Measurements from ENCODE around the gene HIGD1A. TPM values are rescaled to one million over a fixed set of nuclear protein-coding genes. Genes with fewer than 3 reads are reported as not detected.

The HIGD1A gene
- total RNA-seq, 3 donors from 2014 or later (not counting 1 experiment from before 2014, with no cell fraction given): 24.5 to 28.5 (median 28.2) TPM

DNA sequence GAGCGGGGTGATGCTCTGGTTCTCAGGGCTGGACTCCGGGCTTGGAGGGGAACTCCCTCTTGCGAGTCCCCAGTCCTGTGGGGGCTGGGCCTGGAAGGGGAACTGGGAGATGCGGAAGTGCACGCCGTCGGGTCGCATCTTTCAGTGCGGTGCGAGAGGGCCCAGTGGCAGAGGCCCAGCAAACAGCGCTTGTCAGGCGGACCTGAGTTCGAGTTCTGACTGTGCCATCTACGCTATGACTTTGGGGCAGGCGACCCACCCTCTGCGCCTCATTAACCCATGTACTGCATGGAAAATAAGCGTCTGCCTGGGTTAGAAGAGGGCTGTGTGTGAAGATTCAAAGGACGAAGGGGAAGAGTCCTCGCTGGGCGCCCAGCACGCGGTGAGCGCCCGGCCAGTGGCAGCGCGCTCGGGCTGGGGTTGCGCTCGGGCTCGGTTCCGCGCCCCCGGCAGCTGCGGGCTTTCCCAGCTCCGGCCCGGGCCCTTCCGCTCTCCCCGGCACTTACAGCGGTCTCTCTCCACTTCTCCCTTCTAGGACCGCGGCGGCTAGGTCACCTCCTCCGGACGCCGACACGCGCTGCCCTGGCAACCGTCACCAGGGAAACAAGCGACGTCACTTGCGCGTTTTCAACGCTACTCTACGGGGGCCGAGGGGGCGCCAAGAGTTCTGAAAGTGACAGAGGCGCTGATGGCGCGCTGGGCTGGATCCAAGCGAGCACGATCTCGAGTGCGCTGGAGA lies 31.5 kb downstream of the HIGD1A start, which contains the start of gene CCDC13:
TSS of gene CCDC13 (minus strand) at position 584 of the 739 bp plus-strand sequence. CDS start 14,908 bp downstream, outside the sequence.
- no peaks in the 10 kb centered on the region for H3K36me3 ChIP-seq (ENCODE audit: control insufficient read depth, insufficient read depth, low read length)
- peak within 1 kb of the TSS; percentile 44 for H3K4me3 ChIP-seq (ENCODE audit: low read length)
- H3K9me3 Mint-ChIP-seq: no peaks in the 10 kb centered on the region
- no peaks in the 10 kb centered on the region for H3K36me3 Mint-ChIP-seq
- H3K27ac ChIP-seq (ENCODE audit: low read length): peak within 1 kb of the TSS; percentile 54
- no peak for TF ChIP-seq CTCF (IDR thresholded peaks at IDR 0.05)
- ATAC-seq (peak; percentile 85 to 95 (median 92)), DNase-seq (peak; percentile 88 to 90)
- H3K9me3 ChIP-seq (ENCODE audit: control insufficient read depth, insufficient read depth, low read length): no peaks in the 10 kb centered on the region
- H3K4me1 Mint-ChIP-seq: peaks cover 10 to 11% of the 10 kb centered on the region in 2 donors
- WGBS (ENCODE audit: insufficient coverage): 1% methylated on average over 63 of the region's 63 CpGs
- peaks cover 7% of the 10 kb centered on the region for H3K4me1 ChIP-seq (ENCODE audit: control insufficient read depth, insufficient read depth, low read length)
- H3K4me3 Mint-ChIP-seq: peak within 1 kb of the TSS; percentile 95
- H3K27ac Mint-ChIP-seq: peak within 1 kb of the TSS; percentile 90 to 92
- H3K27me3 ChIP-seq (ENCODE audit: control insufficient read depth, insufficient read depth, low read length): no peaks in the 10 kb centered on the region
- H3K27me3 Mint-ChIP-seq (ENCODE audit: low read depth in 2 of 2): no peaks in the 10 kb centered on the region
- intact Hi-C loops (cut with micrococcal nuclease): no loop called here

DNA sequence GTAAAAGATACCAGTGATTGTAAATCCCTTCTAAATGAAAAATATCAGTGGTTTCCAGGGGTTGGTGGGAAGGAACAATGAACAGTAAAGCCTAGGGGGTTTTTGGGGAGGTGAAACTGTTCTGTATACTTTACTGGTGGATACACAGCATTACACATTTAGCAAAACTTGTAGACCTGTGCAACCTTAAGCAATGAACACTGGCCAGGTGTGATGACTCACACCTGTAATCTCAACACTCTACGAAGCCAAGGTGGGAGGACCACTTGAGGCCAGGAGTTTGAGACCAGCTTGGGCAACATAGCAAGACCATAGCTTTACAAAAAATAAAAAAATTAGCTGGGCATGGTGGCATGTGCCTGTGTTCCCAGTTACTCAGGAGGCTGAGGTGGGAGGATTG lies 33.0 kb downstream of the HIGD1A start:
- Histone ChIP-seq H3K4me3 (ENCODE audit: low read length) (no peak overlapping the region), H3K36me3 (ENCODE audit: control insufficient read depth, insufficient read depth, low read length) (no peaks in the 10 kb centered on the region), H3K4me1 (ENCODE audit: control insufficient read depth, insufficient read depth, low read length) (peaks cover 7% of the 10 kb centered on the region), H3K27ac (ENCODE audit: low read length) (no peak overlapping the region), H3K27me3 (ENCODE audit: control insufficient read depth, insufficient read depth, low read length) (no peaks in the 10 kb centered on the region), H3K9me3 (ENCODE audit: control insufficient read depth, insufficient read depth, low read length) (no peaks in the 10 kb centered on the region)
- intact Hi-C loops (cut with micrococcal nuclease): no loop called here
- H3K9me3 Mint-ChIP-seq: no peaks in the 10 kb centered on the region
- no peaks in the 10 kb centered on the region for H3K27me3 Mint-ChIP-seq (ENCODE audit: low read depth in 2 of 2)
- ATAC-seq (no peak), DNase-seq (no peak)
- no peaks in the 10 kb centered on the region for H3K36me3 Mint-ChIP-seq
- H3K4me3 Mint-ChIP-seq: peak overlapping the region; percentile 62
- WGBS (ENCODE audit: insufficient coverage): 86% methylated on average over 1 of the region's 1 CpG
- H3K27ac Mint-ChIP-seq: peak overlapping the region in 1 of 2 donors; percentile 9
- no peak for TF ChIP-seq CTCF (IDR thresholded peaks at IDR 0.05)
- peaks cover 10 to 11% of the 10 kb centered on the region in 2 donors for H3K4me1 Mint-ChIP-seq

GRCh38 chr3:42769477-42770131 lies 34.7 kb downstream of the HIGD1A start:
- ATAC-seq: no peak
- Mint-ChIP-seq H3K27ac (no peak overlapping the region), H3K27me3 (ENCODE audit: low read depth in 2 of 2) (no peaks in the 10 kb centered on the region), H3K4me1 (peaks cover 10 to 11% of the 10 kb centered on the region in 2 donors), H3K36me3 (no peaks in the 10 kb centered on the region), H3K4me3 (no peak overlapping the region), H3K9me3 (no peaks in the 10 kb centered on the region)
- 96% methylated on average over 28 of the region's 28 CpGs for WGBS (ENCODE audit: insufficient coverage)
- Histone ChIP-seq H3K4me3 (ENCODE audit: low read length) (no peak overlapping the region), H3K27me3 (ENCODE audit: control insufficient read depth, insufficient read depth, low read length) (no peaks in the 10 kb centered on the region), H3K4me1 (ENCODE audit: control insufficient read depth, insufficient read depth, low read length) (peaks cover 14% of the 10 kb centered on the region), H3K36me3 (ENCODE audit: control insufficient read depth, insufficient read depth, low read length) (no peaks in the 10 kb centered on the region), H3K9me3 (ENCODE audit: control insufficient read depth, insufficient read depth, low read length) (no peaks in the 10 kb centered on the region), H3K27ac (ENCODE audit: low read length) (no peak overlapping the region)
- no peak for DNase-seq
- intact Hi-C loops (cut with micrococcal nuclease): no loop called here
- TF ChIP-seq CTCF (IDR thresholded peaks at IDR 0.05): no peak
